Neural crest cell (in vitro differentiated cells): ENCODE results near the gene ALG3. TPM values are rescaled to one million over a fixed set of nuclear protein-coding genes. Genes with fewer than 3 reads are reported as not detected.

Source experiments
- DNase-seq: peaks from one replicate; pipeline ENCODE4 v3.0.0; 2021; ENCODE audit warnings: low read depth, mixed read lengths, low spot score
- H3K27ac Mint-ChIP-seq: one replicate; pipeline ENCODE4 v1.8.0; 2021; ENCODE audit warnings: mild to moderate bottlenecking, mixed read lengths; ENCODE audit not compliant: unreplicated experiment
- H3K27me3 Mint-ChIP-seq: 2 replicates; pipeline ENCODE4 v1.8.0; 2021; ENCODE audit warnings: low read depth, mild to moderate bottlenecking, mixed read lengths
- H3K36me3 Mint-ChIP-seq: 2 replicates; pipeline ENCODE4 v1.8.0; 2021; ENCODE audit warnings: low read depth, mild to moderate bottlenecking, mixed read lengths
- H3K4me1 Mint-ChIP-seq: 2 replicates; pipeline ENCODE4 v1.8.0; 2021; ENCODE audit warnings: mixed read lengths
- H3K4me3 Mint-ChIP-seq: one replicate; pipeline ENCODE4 v1.8.0; 2021; ENCODE audit warnings: mild to moderate bottlenecking, mixed read lengths
- H3K9me3 Mint-ChIP-seq: 2 replicates; pipeline ENCODE4 v1.8.0; 2021; ENCODE audit warnings: mixed read lengths
- total RNA-seq: library from RNA; stranded (reverse); gene quantifications from 2 replicates; pipeline ENCODE4 v1.2.1, GENCODE V29; 2021
- TF ChIP-seq, protein P1 (sequence below): fragments of 200-600 bp; sonication (generic); conservative IDR thresholded peaks from 2 replicates; pipeline ENCODE4 v1.5.0; 2021; ENCODE audit warnings: antibody characterized with exemption, mild to moderate bottlenecking

ALG3 gene
- total RNA-seq, 1 donor from 2014 or later, result 32.0 TPM

DNA sequence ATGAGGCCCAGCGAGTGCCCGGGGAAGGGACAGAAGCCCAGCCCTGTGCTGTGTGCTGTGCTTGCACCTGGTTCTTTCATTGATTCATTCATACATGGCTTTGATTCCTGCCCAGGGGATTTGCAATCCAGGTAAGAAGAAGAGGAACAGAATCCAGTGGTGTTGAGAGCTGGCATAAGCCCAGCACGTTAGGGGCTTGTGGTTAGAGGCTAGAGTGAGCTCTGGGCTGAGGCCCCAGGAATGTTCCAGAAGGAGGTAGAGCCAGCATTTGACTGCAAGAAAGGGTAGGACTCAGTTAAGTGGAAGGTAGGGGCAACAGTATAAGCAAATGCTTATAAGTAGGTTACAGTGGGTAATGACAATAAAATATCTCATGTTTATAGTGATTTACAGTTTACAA lies 17.1 kb downstream of the ALG3 start:
- Mint-ChIP-seq H3K27me3 (peaks cover 76% of the 10 kb centered on the region), H3K4me3 (peak overlapping the region; percentile 84), H3K27ac (no peak overlapping the region), H3K4me1 (peaks cover 8% of the 10 kb centered on the region), H3K9me3 (no peaks in the 10 kb centered on the region), H3K36me3 (no peaks in the 10 kb centered on the region)
- no peak for DNase-seq
- TF ChIP-seq, protein P1, sequence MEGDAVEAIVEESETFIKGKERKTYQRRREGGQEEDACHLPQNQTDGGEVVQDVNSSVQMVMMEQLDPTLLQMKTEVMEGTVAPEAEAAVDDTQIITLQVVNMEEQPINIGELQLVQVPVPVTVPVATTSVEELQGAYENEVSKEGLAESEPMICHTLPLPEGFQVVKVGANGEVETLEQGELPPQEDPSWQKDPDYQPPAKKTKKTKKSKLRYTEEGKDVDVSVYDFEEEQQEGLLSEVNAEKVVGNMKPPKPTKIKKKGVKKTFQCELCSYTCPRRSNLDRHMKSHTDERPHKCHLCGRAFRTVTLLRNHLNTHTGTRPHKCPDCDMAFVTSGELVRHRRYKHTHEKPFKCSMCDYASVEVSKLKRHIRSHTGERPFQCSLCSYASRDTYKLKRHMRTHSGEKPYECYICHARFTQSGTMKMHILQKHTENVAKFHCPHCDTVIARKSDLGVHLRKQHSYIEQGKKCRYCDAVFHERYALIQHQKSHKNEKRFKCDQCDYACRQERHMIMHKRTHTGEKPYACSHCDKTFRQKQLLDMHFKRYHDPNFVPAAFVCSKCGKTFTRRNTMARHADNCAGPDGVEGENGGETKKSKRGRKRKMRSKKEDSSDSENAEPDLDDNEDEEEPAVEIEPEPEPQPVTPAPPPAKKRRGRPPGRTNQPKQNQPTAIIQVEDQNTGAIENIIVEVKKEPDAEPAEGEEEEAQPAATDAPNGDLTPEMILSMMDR, result no peak

DNA sequence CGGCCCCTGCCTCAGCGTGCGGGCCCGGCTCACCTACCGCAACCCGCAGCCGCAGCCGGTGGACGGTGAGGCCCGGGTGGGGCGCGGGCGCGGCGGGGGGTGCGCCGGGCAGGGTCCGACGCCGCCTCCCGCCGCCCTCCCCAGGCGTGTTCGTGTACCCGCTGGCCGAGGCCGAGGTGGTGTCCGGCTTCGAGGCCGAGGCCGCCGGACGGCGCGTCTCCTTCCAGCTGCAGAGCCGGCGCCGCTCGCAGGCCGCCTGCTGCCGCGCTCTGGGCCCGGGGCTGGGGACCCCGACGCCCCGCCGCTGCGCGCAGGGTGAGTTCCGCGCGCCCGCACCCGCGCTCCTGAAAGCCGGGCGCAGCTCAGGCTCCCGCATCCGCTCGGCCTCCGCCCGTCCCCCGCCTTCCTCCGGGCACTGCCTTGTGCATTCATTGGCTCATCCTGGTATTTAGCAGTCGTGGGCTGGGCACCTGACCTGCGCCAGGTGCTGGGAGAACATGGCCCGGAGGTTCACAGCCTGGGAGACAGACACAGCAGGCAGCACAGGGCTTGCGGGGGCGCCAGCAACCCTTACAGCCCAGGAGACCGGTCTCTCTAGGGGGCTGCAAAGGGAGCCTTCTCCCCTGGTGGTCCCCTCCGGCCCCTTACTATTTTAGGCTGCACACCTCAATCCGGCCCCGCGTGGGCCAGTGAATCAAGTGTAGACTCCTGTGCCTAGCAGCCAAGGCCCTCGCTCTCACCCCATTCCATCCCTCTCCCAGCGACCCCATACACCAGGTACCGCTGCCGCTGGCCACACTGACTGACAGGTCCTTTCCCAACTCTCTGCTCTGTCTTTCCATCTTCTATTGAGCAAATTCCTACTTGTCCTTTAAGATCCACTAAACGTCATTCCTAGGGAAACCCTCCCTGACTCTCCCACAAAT lies 17.9 kb downstream of the ALG3 start:
- peak overlapping the region; percentile 84 for H3K4me3 Mint-ChIP-seq
- peaks cover 83% of the 10 kb centered on the region for H3K27me3 Mint-ChIP-seq
- TF ChIP-seq, protein P1, result no peak
- peaks cover 8% of the 10 kb centered on the region for H3K4me1 Mint-ChIP-seq
- H3K9me3 Mint-ChIP-seq, result no peaks in the 10 kb centered on the region
- no peaks in the 10 kb centered on the region for H3K36me3 Mint-ChIP-seq
- no peak for DNase-seq
- H3K27ac Mint-ChIP-seq, result no peak overlapping the region

- H3K27ac Mint-ChIP-seq, result no peak overlapping the region
- H3K4me1 Mint-ChIP-seq, result peaks cover 8% of the 10 kb centered on the region
- no peaks in the 10 kb centered on the region for H3K36me3 Mint-ChIP-seq
- TF ChIP-seq, protein P1, result no peak
- no peak overlapping the region for H3K4me3 Mint-ChIP-seq
- peaks cover 83% of the 10 kb centered on the region for H3K27me3 Mint-ChIP-seq
- no peak for DNase-seq
- H3K9me3 Mint-ChIP-seq, result no peaks in the 10 kb centered on the region
Measured at GRCh38 chr3:184230081-184230602, 18.6 kb downstream of the ALG3 start.

GRCh38 chr3:184229394-184230080 lies 19.2 kb downstream of the ALG3 start, which contains the start of gene VWA5B2:
TSS of gene VWA5B2 (plus strand) at chr3:184229585. CDS start at chr3:184230529, 944 bp downstream.
- no peaks in the 10 kb centered on the region for H3K9me3 Mint-ChIP-seq
- peak within 1 kb of the TSS; percentile 77 for H3K4me3 Mint-ChIP-seq
- TF ChIP-seq, protein P1, result peak; percentile 45
- H3K27ac Mint-ChIP-seq, result no peak within 1 kb of the TSS
- H3K4me1 Mint-ChIP-seq, result peaks cover 8% of the 10 kb centered on the region
- peaks cover 85% of the 10 kb centered on the region for H3K27me3 Mint-ChIP-seq
- DNase-seq, result peak; percentile 59
- H3K36me3 Mint-ChIP-seq, result no peaks in the 10 kb centered on the region

- Mint-ChIP-seq H3K4me1 (peaks cover 8% of the 10 kb centered on the region), H3K27me3 (peaks cover 86% of the 10 kb centered on the region), H3K36me3 (no peaks in the 10 kb centered on the region), H3K4me3 (peak overlapping the region; percentile 77), H3K9me3 (no peaks in the 10 kb centered on the region), H3K27ac (no peak overlapping the region)
- TF ChIP-seq, protein P1, result no peak
- no peak for DNase-seq
Measured at GRCh38 chr3:184228376-184229137, 20.2 kb downstream of the ALG3 start.
